ENCODE measurements around the gene ATP13A4. TPM values are rescaled to one million over a fixed set of nuclear protein-coding genes. Genes with fewer than 3 reads are reported as not detected.

ATP13A4 gene
- total and polyA plus RNA-seq, 2 donors (not counting 1 experiment from before 2014, with no cell fraction given), result 1.7 to 6.4 TPM

DNA sequence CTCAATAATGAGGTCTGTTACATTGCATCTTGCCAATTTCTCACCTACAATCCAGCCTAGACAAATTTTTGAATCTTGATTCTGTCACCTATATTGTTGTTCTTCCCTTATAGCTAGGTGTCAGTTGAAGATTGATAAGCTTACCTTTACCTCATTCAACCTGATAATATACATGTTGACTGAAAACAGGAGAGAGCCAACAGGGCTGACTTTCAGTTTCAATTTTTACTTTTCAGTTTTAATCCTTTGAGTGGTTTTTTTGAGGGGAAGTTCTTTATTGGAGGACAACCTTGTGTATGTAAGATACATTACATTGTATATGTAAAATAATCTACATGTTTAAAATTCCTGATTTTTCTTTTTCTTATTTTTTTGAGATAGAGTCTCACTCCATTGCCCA is 181.9 kb downstream of the ATP13A4 start:
- Mint-ChIP-seq H3K9me3 (ENCODE audit: insufficient read depth) (no peaks in the 10 kb centered on the region), H3K27me3 (peaks cover 23% of the 10 kb centered on the region), H3K27ac (no peak overlapping the region), H3K4me3 (no peak overlapping the region), H3K4me1 (no peaks in the 10 kb centered on the region)
- H3K4me1 ChIP-seq (ENCODE audit: control insufficient read depth in 2 of 2, insufficient read depth in 2 of 2, low read length in 2 of 2), result no peaks in the 10 kb centered on the region
- TF ChIP-seq, protein P1, sequence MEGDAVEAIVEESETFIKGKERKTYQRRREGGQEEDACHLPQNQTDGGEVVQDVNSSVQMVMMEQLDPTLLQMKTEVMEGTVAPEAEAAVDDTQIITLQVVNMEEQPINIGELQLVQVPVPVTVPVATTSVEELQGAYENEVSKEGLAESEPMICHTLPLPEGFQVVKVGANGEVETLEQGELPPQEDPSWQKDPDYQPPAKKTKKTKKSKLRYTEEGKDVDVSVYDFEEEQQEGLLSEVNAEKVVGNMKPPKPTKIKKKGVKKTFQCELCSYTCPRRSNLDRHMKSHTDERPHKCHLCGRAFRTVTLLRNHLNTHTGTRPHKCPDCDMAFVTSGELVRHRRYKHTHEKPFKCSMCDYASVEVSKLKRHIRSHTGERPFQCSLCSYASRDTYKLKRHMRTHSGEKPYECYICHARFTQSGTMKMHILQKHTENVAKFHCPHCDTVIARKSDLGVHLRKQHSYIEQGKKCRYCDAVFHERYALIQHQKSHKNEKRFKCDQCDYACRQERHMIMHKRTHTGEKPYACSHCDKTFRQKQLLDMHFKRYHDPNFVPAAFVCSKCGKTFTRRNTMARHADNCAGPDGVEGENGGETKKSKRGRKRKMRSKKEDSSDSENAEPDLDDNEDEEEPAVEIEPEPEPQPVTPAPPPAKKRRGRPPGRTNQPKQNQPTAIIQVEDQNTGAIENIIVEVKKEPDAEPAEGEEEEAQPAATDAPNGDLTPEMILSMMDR (IDR thresholded peaks at IDR 0.05), result no peak
- no peak for TF ChIP-seq EZH2 (IDR thresholded peaks at IDR 0.05; ENCODE audit: borderline replicate concordance, insufficient read depth, low read depth, low read length, poor library complexity, severe bottlenecking)
- no peaks in the 10 kb centered on the region for H3K36me3 ChIP-seq (replicated peaks in 1 of 2; ENCODE audit: control extremely low read depth in 1 of 2, control insufficient read depth in 1 of 2, extremely low read depth in 1 of 2, insufficient read depth in 2 of 2, low read length in 1 of 2)
- ATAC-seq (ENCODE audit: low read depth) (no peak), DNase-seq (no peak)
- no peak overlapping the region for H2AFZ ChIP-seq (ENCODE audit: insufficient read depth, low read depth, low read length, poor library complexity, severe bottlenecking)
- intact Hi-C loops (cut with micrococcal nuclease), result no loop called here
- H3K9me3 ChIP-seq (ENCODE audit: control extremely low read depth in 1 of 3, control insufficient read depth in 2 of 3, insufficient read depth in 1 of 3, low read length in 2 of 3), result no peaks in the 10 kb centered on the region
- CTCF ChIA-PET, result no interaction called here
- POLR2A ChIA-PET, result no interaction called here
- H3K27ac ChIP-seq (ENCODE audit: low read length in 2 of 2), result no peak overlapping the region
- no peak overlapping the region for H3K9ac ChIP-seq (ENCODE audit: low read length)
- no peaks in the 10 kb centered on the region for H3K79me2 ChIP-seq (ENCODE audit: control insufficient read depth, insufficient read depth, low read length)
- no peaks in the 10 kb centered on the region for H3K27me3 ChIP-seq (replicated peaks in 1 of 4; ENCODE audit: control extremely low read depth in 1 of 4, control insufficient read depth in 3 of 4, insufficient read depth in 4 of 4, low read length in 3 of 4)
- no peaks in the 10 kb centered on the region for H4K20me1 ChIP-seq (ENCODE audit: control insufficient read depth, insufficient read depth, low read length, poor library complexity, severe bottlenecking)
- H3K4me2 ChIP-seq (replicated peaks; ENCODE audit: low read depth, low read length, poor library complexity, severe bottlenecking), result no peak overlapping the region
- H3K4me3 ChIP-seq (ENCODE audit: control extremely low read depth in 1 of 5, extremely low read depth in 1 of 5, insufficient read depth in 1 of 5, low read depth in 2 of 5, low read length in 4 of 5), result no peak overlapping the region

DNA sequence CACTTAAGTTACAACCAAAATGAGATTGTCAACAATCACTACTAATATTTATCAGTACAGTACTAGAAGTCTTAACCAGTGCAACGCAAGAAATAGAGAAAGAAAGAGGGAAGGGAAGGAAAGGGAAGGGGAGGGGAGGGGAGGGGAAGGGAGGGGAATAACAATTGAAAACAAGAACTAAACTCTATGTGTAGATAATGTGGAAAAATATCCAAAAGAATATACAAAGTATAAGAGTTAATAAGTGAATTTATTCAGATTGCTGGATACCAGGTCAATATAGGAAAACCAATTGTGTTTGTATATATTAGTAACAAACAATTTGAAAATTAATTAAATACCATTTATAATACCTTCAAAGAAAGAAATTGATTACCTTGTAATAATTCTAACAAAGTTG is 186.8 kb downstream of the ATP13A4 start:
- no peak overlapping the region for H3K4me3 Mint-ChIP-seq
- Histone ChIP-seq H3K4me1 (ENCODE audit: control insufficient read depth in 2 of 2, insufficient read depth in 2 of 2, low read length in 2 of 2) (no peaks in the 10 kb centered on the region), H3K9ac (ENCODE audit: low read length) (no peak overlapping the region), H4K20me1 (ENCODE audit: control insufficient read depth, insufficient read depth, low read length, poor library complexity, severe bottlenecking) (no peaks in the 10 kb centered on the region), H3K36me3 (replicated peaks in 1 of 2; ENCODE audit: control extremely low read depth in 1 of 2, control insufficient read depth in 1 of 2, extremely low read depth in 1 of 2, insufficient read depth in 2 of 2, low read length in 1 of 2) (no peaks in the 10 kb centered on the region), H3K27ac (ENCODE audit: low read length in 2 of 2) (no peak overlapping the region), H3K9me3 (ENCODE audit: control extremely low read depth in 1 of 3, control insufficient read depth in 2 of 3, insufficient read depth in 1 of 3, low read length in 2 of 3) (no peaks in the 10 kb centered on the region), H3K4me2 (replicated peaks; ENCODE audit: low read depth, low read length, poor library complexity, severe bottlenecking) (no peak overlapping the region), H2AFZ (ENCODE audit: insufficient read depth, low read depth, low read length, poor library complexity, severe bottlenecking) (no peak overlapping the region), H3K79me2 (ENCODE audit: control insufficient read depth, insufficient read depth, low read length) (no peaks in the 10 kb centered on the region), H3K4me3 (ENCODE audit: control extremely low read depth in 1 of 5, extremely low read depth in 1 of 5, insufficient read depth in 1 of 5, low read depth in 2 of 5, low read length in 4 of 5) (no peak overlapping the region), H3K27me3 (replicated peaks in 1 of 4; ENCODE audit: control extremely low read depth in 1 of 4, control insufficient read depth in 3 of 4, insufficient read depth in 4 of 4, low read length in 3 of 4) (no peaks in the 10 kb centered on the region)
- no peak for DNase-seq
- no peaks in the 10 kb centered on the region for H3K4me1 Mint-ChIP-seq
- no CpG with 5 or more reads among the region's 1 CpG for WGBS (ENCODE audit: insufficient coverage)
- intact Hi-C loops (cut with micrococcal nuclease), result no loop called here
- no peaks in the 10 kb centered on the region for H3K9me3 Mint-ChIP-seq (ENCODE audit: insufficient read depth)
- ATAC-seq (ENCODE audit: low read depth), result no peak
- ChIA-PET POLR2A (no interaction called here), CTCF (no interaction called here)
- H3K27ac Mint-ChIP-seq, result no peak overlapping the region
- peaks cover 14% of the 10 kb centered on the region for H3K27me3 Mint-ChIP-seq
- no peak for TF ChIP-seq EZH2 (IDR thresholded peaks at IDR 0.05; ENCODE audit: borderline replicate concordance, insufficient read depth, low read depth, low read length, poor library complexity, severe bottlenecking)
